Gastrocnemius medialis (tissue), 4 donors: Measurements from ENCODE around the gene INHA. TPM values are rescaled to one million over a fixed set of nuclear protein-coding genes. Genes with fewer than 3 reads are reported as not detected.

ENCODE experiments used
- ATAC-seq, 2 donors: fragments of 150-250 bp; one replicate each; pipeline ENCODE4 v1.9.1; 2016
- DNase-seq, 2 donors: peaks; one replicate each; pipeline ENCODE4 v3.0.0-alpha.2; 2019
- H3K27ac ChIP-seq, 4 donors: fragments of 200-600 bp; sonication (generic); 1 replicate in 1 of 4; 2 replicates in 3 of 4; pipeline ENCODE4 v1.5.1; 2016 to 2018; ENCODE audit warnings: mild to moderate bottlenecking in 2 of 4, moderate library complexity in 1 of 4
- H3K27me3 ChIP-seq, 3 donors: fragments of 200-600 bp; sonication (generic) in 2 of 3; 1 replicate in 1 of 3; 2 replicates in 2 of 3; pipeline versions ENCODE4 v1.5.1 to v1.6.0; 2016 to 2019; ENCODE audit warnings: mild to moderate bottlenecking in 1 of 3, moderate library complexity in 1 of 3
- H3K36me3 ChIP-seq, 2 donors: fragments of 200-600 bp; sonication (generic) in 1 of 2; one replicate each; pipeline ENCODE4 v1.5.1; 2017 to 2018
- H3K4me1 ChIP-seq, 2 donors: fragments of 200-600 bp; sonication (generic) in 1 of 2; one replicate each; pipeline ENCODE4 v1.5.1; 2016 to 2017; ENCODE audit warnings: mild to moderate bottlenecking in 2 of 2
- H3K4me3 ChIP-seq, 4 donors: fragments of 200-600 bp; sonication (generic) in 3 of 4; 1 replicate in 1 of 4; 2 replicates in 3 of 4; pipeline ENCODE4 v1.5.1; 2016 to 2019; ENCODE audit warnings: mild to moderate bottlenecking in 2 of 4
- H3K9me3 ChIP-seq, 3 donors: fragments of 200-600 bp; sonication (generic) in 2 of 3; 1 replicate in 1 of 3; 2 replicates in 2 of 3; pipeline ENCODE4 v1.5.1; 2016 to 2019
- POLR2A ChIP-seq, 2 donors: fragments of 450-650 bp; IDR thresholded peaks; one replicate each; pipeline ENCODE4 v1.6.1; 2017; ENCODE audit warnings: antibody characterized with exemption in 2 of 2, mild to moderate bottlenecking in 2 of 2, moderate library complexity in 2 of 2
- in situ Hi-C, 4 donors: fragments of 200-750 bp; cut with MboI; loops; one replicate each; pipeline versions ENCODE4 v1.15.0 to v1.8.0; 2017; ENCODE audit warnings: low sequenced_read_pairs in 4 of 4
- intact Hi-C: fragments of 100-400 bp; cut with DNase I; formaldehyde crosslinking; loops from one replicate; pipeline ENCODE4 v1.15.1; 2023; ENCODE audit warnings: low total_unique reads
- total RNA-seq, 4 donors: library from RNA; depleted of rRNA; stranded (reverse); fragments of >200 nt; gene quantifications; one replicate each; pipeline versions ENCODE4 v1.1.0 to v1.2.3, GENCODE V29; 2016
- TF ChIP-seq, protein P1 (sequence below), 5 experiments: fragments of 450-650 bp in 3 of 5; fragments of 200-600 bp in 2 of 5; sonication (generic) in 2 of 5; IDR thresholded peaks in 4 of 5; conservative IDR thresholded peaks in 1 of 5; 1 replicate in 4 of 5; 2 replicates in 1 of 5; pipeline ENCODE4 v1.5.1; 2016 to 2019; ENCODE audit warnings: antibody characterized with exemption in 5 of 5, mild to moderate bottlenecking in 3 of 5, moderate library complexity in 3 of 5

The INHA gene
- total RNA-seq, 4 donors from 2014 or later, result 0.29 to 3.5 TPM; not detected in 2

DNA sequence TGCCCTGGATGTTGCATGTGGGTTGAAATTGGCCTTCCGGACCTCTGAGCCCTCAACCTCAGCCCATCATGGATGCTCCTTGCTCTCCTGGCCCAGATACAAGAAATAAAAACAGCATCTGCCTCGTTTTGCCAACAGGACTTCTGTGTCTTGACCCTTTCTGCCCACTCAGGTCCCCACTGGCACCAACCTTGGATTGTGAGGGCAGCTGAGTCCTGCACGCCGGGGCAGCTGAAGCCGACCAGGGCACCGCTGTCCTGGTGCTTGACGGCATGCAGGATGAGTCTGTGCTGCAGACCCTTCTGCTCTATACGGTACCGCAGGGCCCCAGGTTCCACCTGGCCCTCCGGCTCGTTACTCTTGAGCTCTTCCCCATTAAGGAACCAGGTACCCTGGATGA lies 5.5 kb upstream of the INHA start:
- H3K4me1 ChIP-seq, result peaks cover 6 to 9% of the 10 kb centered on the region in 2 donors
- H3K9me3 ChIP-seq, result no peaks in the 10 kb centered on the region
- no peaks in the 10 kb centered on the region for H3K27me3 ChIP-seq
- no peak for DNase-seq
- no peak overlapping the region for H3K27ac ChIP-seq
- in situ Hi-C loops (no loop called here), intact Hi-C loops (no loop called here)
- ATAC-seq, result no peak
- TF ChIP-seq POLR2A (IDR thresholded peaks at IDR 0.05), result no peak
- TF ChIP-seq, protein P1, sequence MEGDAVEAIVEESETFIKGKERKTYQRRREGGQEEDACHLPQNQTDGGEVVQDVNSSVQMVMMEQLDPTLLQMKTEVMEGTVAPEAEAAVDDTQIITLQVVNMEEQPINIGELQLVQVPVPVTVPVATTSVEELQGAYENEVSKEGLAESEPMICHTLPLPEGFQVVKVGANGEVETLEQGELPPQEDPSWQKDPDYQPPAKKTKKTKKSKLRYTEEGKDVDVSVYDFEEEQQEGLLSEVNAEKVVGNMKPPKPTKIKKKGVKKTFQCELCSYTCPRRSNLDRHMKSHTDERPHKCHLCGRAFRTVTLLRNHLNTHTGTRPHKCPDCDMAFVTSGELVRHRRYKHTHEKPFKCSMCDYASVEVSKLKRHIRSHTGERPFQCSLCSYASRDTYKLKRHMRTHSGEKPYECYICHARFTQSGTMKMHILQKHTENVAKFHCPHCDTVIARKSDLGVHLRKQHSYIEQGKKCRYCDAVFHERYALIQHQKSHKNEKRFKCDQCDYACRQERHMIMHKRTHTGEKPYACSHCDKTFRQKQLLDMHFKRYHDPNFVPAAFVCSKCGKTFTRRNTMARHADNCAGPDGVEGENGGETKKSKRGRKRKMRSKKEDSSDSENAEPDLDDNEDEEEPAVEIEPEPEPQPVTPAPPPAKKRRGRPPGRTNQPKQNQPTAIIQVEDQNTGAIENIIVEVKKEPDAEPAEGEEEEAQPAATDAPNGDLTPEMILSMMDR (IDR thresholded peaks at IDR 0.05 in 4 of 5, conservative IDR thresholded peaks at IDR 0.05 in 1 of 5), result no peak
- H3K36me3 ChIP-seq, result peaks cover 0 to 37% of the 10 kb centered on the region in 2 donors
- H3K4me3 ChIP-seq, result no peak overlapping the region

DNA sequence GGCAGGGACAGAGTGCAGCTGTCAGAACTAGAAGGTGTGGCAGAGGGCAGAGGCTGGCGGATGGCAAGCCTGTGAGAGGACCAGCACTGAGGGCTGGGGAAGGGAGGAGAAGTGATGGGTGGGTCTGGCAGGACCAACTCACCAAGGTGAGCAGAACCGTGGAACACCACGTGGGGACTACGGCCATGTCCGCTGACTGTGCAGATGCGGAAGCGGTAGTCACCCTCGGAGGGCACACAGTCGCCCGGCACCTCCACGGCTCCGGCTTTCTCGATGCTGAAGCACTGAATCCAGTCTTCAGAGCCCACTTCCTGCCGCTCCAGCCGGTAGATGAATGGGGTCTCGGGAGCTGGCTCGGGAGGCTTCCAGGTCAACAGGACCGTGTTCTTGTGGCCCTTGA lies 5.0 kb upstream of the INHA start:
- Histone ChIP-seq H3K4me3 (no peak overlapping the region), H3K4me1 (peaks cover 11 to 14% of the 10 kb centered on the region in 2 donors), H3K9me3 (no peaks in the 10 kb centered on the region), H3K36me3 (peaks cover 0 to 32% of the 10 kb centered on the region in 2 donors), H3K27ac (no peak overlapping the region), H3K27me3 (no peaks in the 10 kb centered on the region)
- in situ Hi-C loops, result no loop called here
- DNase-seq (no peak), ATAC-seq (no peak)
- intact Hi-C loops, result no loop called here
- TF ChIP-seq POLR2A (IDR thresholded peaks at IDR 0.05), result no peak
- TF ChIP-seq, protein P1 (IDR thresholded peaks at IDR 0.05 in 4 of 5, conservative IDR thresholded peaks at IDR 0.05 in 1 of 5), result no peak

DNA sequence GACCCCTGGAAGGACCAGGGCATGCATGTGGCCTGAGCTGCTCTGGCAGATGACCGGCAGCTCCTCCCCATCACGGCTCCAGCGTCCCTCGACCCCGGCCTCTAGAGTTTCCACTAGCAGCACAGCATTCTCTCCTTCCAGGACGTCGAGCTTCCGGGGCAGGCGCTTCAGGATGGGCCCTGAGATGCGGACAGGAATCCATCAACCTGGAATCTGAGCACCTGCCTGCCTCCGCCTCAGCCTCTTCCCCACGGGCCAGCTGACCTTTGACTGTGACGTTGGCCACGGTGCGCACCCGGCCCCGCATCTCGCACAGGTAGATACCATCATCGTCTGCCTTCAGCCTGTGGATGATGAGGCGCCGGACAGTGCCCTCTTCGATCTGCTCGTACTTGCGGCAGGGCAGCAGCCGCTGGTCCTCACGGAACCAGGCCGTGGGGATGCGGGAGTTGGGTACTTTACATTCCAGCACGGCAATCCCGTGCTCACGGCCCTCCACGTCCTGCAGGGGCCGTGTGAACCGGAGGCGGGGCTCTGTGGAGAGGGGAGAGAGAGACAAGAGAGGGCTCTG lies 4.2 kb upstream of the INHA start:
- Histone ChIP-seq H3K4me3 (no peak overlapping the region), H3K27me3 (no peaks in the 10 kb centered on the region), H3K36me3 (peaks cover 0 to 25% of the 10 kb centered on the region in 2 donors), H3K4me1 (peaks cover 11 to 14% of the 10 kb centered on the region in 2 donors), H3K27ac (no peak overlapping the region), H3K9me3 (no peaks in the 10 kb centered on the region)
- intact Hi-C loops (no loop called here), in situ Hi-C loops (no loop called here)
- ATAC-seq (no peak), DNase-seq (no peak)
- no peak for TF ChIP-seq POLR2A (IDR thresholded peaks at IDR 0.05)
- TF ChIP-seq, protein P1 (IDR thresholded peaks at IDR 0.05 in 4 of 5, conservative IDR thresholded peaks at IDR 0.05 in 1 of 5), result no peak

DNA sequence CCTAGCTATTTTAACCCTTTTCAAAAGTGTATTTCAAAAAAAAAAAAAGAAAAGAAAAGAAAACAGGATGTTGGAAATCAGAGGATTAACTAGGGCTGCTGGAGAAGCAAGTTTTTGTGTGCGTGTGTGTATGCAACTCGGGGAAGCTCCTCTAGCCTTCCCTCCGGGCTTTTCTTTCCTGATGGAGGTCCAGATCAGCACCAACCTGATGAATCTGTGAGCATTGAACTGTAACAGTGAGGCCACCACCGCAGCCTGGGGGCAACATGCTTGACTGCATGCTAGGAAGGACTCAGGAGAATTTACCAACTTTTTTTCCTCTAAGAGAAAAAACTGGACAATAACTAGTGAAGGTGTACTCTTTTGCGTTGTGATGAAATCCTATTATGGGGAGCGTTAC lies 3.1 kb upstream of the INHA start:
- H3K27ac ChIP-seq, result no peak overlapping the region
- TF ChIP-seq, protein P1 (IDR thresholded peaks at IDR 0.05 in 4 of 5, conservative IDR thresholded peaks at IDR 0.05 in 1 of 5), result no peak
- TF ChIP-seq POLR2A (IDR thresholded peaks at IDR 0.05), result no peak
- H3K4me3 ChIP-seq, result no peak overlapping the region
- no peak for DNase-seq
- ATAC-seq, result no peak
- H3K9me3 ChIP-seq, result no peaks in the 10 kb centered on the region
- H3K4me1 ChIP-seq, result peaks cover 11 to 14% of the 10 kb centered on the region in 2 donors
- peaks cover 0 to 13% of the 10 kb centered on the region in 2 donors for H3K36me3 ChIP-seq
- in situ Hi-C loops (no loop called here), intact Hi-C loops (no loop called here)
- no peaks in the 10 kb centered on the region for H3K27me3 ChIP-seq

DNA sequence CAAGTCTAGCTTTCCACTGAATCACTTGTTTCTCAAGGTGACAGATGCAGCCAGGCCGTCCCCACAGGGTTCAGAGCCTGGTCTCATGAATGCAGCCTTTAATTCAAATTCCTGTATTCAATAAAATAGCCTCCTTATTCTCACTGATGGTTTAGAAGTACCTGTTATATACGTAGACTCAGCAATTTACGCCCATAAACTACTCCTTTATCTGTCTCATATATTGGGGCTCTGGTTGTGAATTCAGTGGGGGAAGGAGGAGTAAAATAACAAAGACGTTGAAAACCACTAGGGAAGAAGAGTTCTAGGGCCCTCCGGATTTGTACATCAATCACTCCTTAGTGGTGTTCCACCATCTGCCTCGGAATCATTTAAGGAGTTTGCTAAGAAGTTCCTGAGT lies 2.5 kb upstream of the INHA start:
- no peak for DNase-seq
- peaks cover 11 to 14% of the 10 kb centered on the region in 2 donors for H3K4me1 ChIP-seq
- in situ Hi-C loops (no loop called here), intact Hi-C loops (loop anchor here (2.0 kb wide), 1 partner anchor 27 kb away; the partner anchor contains the start of gene CHPF)
- peaks cover 0 to 8% of the 10 kb centered on the region in 2 donors for H3K36me3 ChIP-seq
- TF ChIP-seq, protein P1 (IDR thresholded peaks at IDR 0.05 in 4 of 5, conservative IDR thresholded peaks at IDR 0.05 in 1 of 5), result no peak
- no peak for TF ChIP-seq POLR2A (IDR thresholded peaks at IDR 0.05)
- H3K9me3 ChIP-seq, result no peaks in the 10 kb centered on the region
- no peak for ATAC-seq
- H3K4me3 ChIP-seq, result peak overlapping the region in 2 of 4 donors; percentile 56 to 62
- H3K27me3 ChIP-seq, result no peaks in the 10 kb centered on the region
- peak overlapping the region; percentile 79 to 90 (median 86) for H3K27ac ChIP-seq
